GM23248 (cell line): Measurements from ENCODE around the gene SPRR4.

Experiments
- EZH2 ChIP-seq: fragments of 200-600 bp; sonication (generic); IDR thresholded peaks from 2 replicates; pipeline ENCODE4 v1.6.1; 2018; ENCODE audit warnings: antibody characterized with exemption, mild to moderate bottlenecking; ENCODE audit not compliant: insufficient read depth, poor library complexity, severe bottlenecking
- EZH2phosphoT487 ChIP-seq: fragments of 200-600 bp; sonication (generic); IDR thresholded peaks from 2 replicates; pipeline ENCODE4 v1.6.1; 2018; ENCODE audit warnings: antibody characterized with exemption, moderate library complexity, mild to moderate bottlenecking, low read depth; ENCODE audit not compliant: insufficient read depth

DNA sequence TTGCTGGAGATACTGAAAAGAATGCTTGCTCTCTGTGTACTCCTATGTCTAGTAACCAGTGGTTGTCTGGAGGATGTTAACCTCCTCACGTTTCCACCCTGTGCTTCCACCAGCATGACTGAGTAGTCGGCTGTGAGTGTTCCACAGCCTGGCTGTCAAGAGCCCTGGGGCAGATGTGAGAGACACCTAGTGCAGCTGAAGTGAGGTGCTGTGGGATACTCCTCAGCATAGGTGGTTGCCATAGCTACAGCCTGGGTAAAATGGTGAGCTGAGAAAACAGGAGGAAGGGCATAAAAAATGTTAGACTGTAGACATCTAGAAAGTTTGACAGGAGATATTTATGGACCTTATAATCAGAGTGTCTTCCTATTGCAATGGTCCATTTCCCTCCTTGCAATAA lies 46.3 kb upstream of the SPRR4 start:
- TF ChIP-seq EZH2phosphoT487, result no peak
- TF ChIP-seq EZH2, result no peak
